GM08714 (cell line): ENCODE data around the gene KLK6.
"Not testable (repeated sequence)": the region's sequence is repeated elsewhere in the genome, so short reads cannot be mapped to it uniquely, and the experiment has no call there.

Source experiments
- H3K4me3 ChIP-seq: fragments of 200-500 bp; sonication (Bioruptor generic); 2 replicates; pipeline ENCODE4 v1.5.1; 2014; ENCODE audit warnings: mild to moderate bottlenecking, low read length, inconsistent platforms
- ZNF274 ChIP-seq: IDR thresholded peaks from 2 replicates; pipeline ENCODE4 v1.6.1; 2012; ENCODE audit warnings: mild to moderate bottlenecking, low read depth, low read length

The KLK6 gene

GRCh38 chr19:50977626-50978025, 8.2 kb upstream of the KLK6 start:
- no peak for TF ChIP-seq ZNF274
- H3K4me3 ChIP-seq: no peak overlapping the region

GRCh38 chr19:50975766-50976165, 6.4 kb upstream of the KLK6 start:
- no peak overlapping the region for H3K4me3 ChIP-seq
- no peak for TF ChIP-seq ZNF274

GRCh38 chr19:50974702-50975556, 5.5 kb upstream of the KLK6 start:
- TF ChIP-seq ZNF274: no peak
- H3K4me3 ChIP-seq: no peak overlapping the region

GRCh38 chr19:50972795-50973376, 3.5 kb upstream of the KLK6 start:
- TF ChIP-seq ZNF274: no peak
- H3K4me3 ChIP-seq: no peak overlapping the region

- not testable (repeated sequence) for H3K4me3 ChIP-seq
Observed at GRCh38 chr19:50969810-50970209, 419 bp upstream of the KLK6 start.

- H3K4me3 ChIP-seq: no peak overlapping the region
- TF ChIP-seq ZNF274: no peak
Observed at GRCh38 chr19:50968716-50969412, 527 bp downstream of the KLK6 start.

GRCh38 chr19:50967929-50968715, 1.3 kb downstream of the KLK6 start:
- H3K4me3 ChIP-seq: no peak overlapping the region
- no peak for TF ChIP-seq ZNF274

GRCh38 chr19:50964266-50964665, 5.1 kb downstream of the KLK6 start:
- no peak overlapping the region for H3K4me3 ChIP-seq
- no peak for TF ChIP-seq ZNF274

GRCh38 chr19:50963381-50963780, 6.0 kb downstream of the KLK6 start:
- no peak for TF ChIP-seq ZNF274
- no peak overlapping the region for H3K4me3 ChIP-seq

- no peak for TF ChIP-seq ZNF274
- no peak overlapping the region for H3K4me3 ChIP-seq
Observed at GRCh38 chr19:50962245-50962644, 7.1 kb downstream of the KLK6 start.

GRCh38 chr19:50959731-50960500, 9.5 kb downstream of the KLK6 start:
- H3K4me3 ChIP-seq: no peak overlapping the region
- no peak for TF ChIP-seq ZNF274

- TF ChIP-seq ZNF274: no peak
- H3K4me3 ChIP-seq: no peak overlapping the region
Observed at GRCh38 chr19:50957587-50957986, 11.8 kb downstream of the KLK6 start.

GRCh38 chr19:50952910-50953309, 16.5 kb downstream of the KLK6 start, which contains the start of gene KLK5:
KLK5 (minus strand) TSS chr19:50953038; CDS start chr19:50952657, 381 bp downstream.
- no peak within 1 kb of the TSS for H3K4me3 ChIP-seq
- TF ChIP-seq ZNF274: no peak
